Activated naive CD4-positive, alpha-beta T cell (primary cell): ENCODE results near the gene ZBTB22.
"Not testable (repeated sequence)": the region's sequence is repeated elsewhere in the genome, so short reads cannot be mapped to it uniquely, and the experiment has no call there.

ENCODE experiments used
- DNase-seq, 4 experiments: peaks; one replicate each; lab custom pipeline; 2025; lab: John Stamatoyannopoulos, UW

The ZBTB22 gene

DNA sequence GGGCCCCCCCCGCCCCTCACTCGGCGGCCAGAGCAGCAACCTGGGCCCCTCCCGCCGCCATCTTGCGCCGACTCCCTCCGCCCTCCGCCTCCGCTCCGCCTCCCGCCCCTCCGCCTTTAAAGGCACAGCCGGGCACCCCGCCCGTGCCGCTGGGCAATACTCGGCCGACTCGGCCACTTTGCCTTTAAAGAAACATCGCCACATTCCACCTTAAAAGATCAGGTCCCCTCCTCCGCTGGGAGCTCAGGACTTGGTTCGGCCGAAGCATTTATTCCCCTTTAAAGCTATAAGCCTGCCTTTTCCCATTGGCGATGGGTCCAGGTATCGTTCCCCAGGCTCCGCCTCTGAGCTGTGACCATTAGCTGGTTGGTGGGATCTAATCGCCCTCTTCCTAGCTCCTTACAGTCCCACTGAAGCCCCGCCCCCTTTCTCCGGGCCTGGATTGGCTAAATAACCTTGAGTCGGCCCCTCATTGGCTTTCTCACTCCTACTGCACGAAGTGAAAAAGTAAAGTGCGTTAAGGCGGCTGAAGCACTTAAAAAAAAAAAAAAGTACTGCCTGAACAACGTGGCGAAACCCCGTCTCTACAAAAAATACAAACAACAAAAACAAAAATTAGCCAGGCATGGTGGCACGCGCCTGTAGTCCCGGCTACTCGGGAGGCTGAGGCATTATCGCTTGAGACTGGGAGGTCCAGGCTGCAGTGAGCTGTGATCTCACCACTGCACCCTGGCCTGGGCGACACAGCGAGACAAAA is at the start of gene ZBTB22:
ZBTB22 (minus strand) TSS at position 76 of the 757 bp plus-strand sequence. CDS start 828 bp downstream, outside the sequence.
- DNase-seq: peak; percentile 81 to 92 (median 87)

- DNase-seq: no peak
These were observed 49.6 kb upstream of the ZBTB22 start for GRCh38 chr6:33367009-33367714.

DNA sequence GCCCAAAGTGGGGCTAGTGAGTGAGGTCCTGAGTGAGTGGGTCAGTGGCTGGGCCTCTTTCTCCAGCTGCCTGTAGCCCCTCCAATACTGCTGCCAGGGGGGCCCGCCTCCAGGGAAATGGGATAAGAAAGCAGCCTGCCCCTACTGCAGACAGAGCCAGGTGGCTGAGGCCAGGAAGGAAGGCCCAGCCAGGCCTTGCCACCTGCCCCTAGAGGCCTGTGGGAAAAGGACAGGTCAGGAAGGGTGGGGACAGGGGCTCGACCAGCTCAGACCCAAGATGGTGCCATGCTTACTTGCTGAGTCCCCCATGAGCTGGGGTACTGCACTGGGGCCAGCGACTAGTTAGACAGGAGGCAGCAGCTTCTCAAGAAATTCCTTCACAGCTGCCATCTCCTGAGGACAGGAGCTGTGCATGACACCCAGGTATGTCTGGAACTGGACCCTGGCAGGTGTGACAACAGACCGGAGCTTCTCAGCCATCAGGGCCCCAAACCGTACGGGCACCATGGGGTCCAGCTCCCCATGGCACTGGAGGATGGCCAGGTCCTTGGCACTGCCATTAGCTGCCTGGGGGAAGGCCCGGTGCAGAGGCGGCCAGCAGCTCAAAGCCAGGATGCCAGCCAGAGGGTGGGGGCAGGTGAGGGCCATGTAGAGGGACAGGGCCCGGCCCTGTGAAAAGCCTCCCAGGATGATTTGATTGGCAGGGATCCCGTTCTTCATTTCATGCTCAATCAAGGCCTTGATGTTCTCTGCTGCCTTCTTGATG is 47.8 kb upstream of the ZBTB22 start:
- DNase-seq: not testable (repeated sequence)

- DNase-seq: not testable (repeated sequence)
These were observed 47.1 kb upstream of the ZBTB22 start for GRCh38 chr6:33364475-33365205.

GRCh38 chr6:33363486-33363885 is 45.9 kb upstream of the ZBTB22 start:
- not testable (repeated sequence) for DNase-seq

- no peak for DNase-seq
These were observed 41.8 kb upstream of the ZBTB22 start for GRCh38 chr6:33359331-33359730.

GRCh38 chr6:33357160-33357871 is 39.8 kb upstream of the ZBTB22 start:
- not testable (repeated sequence) for DNase-seq

DNA sequence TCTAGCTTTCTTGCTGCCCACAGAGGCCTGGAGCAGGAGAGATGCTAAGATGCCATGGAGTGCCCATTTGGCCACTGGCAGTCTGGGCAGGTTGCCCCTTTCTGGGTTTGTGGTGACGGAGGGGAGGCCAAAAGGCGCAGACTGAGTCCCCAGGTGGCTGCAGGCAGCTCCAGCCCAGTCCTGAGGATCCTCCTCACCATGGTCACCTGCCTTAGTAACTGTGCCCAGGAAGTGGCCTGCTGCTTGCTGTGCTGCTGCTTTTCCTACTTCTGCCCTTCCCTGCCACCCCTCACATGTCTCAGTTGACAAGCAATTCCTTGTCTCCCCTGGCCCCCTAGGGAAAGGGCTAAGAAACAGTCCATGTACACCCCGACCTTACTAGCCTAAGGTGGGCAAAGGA is 38.8 kb upstream of the ZBTB22 start:
- no peak for DNase-seq

- not testable (repeated sequence) for DNase-seq
These were observed 38.3 kb upstream of the ZBTB22 start for GRCh38 chr6:33355860-33356259.

DNA sequence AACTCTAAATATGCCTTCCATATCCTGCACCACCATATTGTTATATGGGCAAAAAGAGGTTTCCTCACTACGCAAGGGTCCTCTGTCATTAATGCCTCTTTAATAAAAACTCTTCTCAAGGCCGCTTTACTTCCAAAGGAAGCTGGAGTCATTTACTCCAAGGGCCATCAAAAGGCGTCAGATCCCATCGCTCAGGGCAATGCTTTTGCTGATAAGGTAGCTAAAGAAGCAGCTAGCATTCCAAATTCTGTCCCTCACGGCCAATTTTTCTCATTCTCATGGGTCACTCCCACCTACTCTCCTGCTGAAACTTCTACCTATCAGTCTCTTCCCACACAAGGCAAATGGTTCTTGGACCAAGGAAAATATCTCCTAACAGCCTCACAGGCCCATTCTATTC is 30.3 kb upstream of the ZBTB22 start:
- no peak for DNase-seq

DNA sequence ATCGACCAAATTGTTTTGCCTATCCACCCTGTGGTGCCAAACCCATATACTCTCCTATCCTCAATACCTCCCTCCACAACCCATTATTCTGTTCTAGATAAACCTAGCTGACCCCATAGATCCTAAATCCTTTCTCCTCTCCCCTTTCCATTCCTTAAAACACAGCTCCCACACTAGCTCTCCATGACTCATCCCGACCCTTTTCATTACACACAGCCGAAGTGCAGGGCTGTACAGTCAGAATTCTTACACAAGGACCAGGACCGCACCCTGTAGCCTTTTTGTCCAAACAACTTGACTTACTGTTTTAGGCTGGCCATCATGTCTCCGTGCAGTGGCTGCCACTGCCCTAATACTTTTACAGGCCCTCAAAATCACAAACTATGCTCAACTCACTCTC is 29.4 kb upstream of the ZBTB22 start:
- DNase-seq: not testable (repeated sequence)

- DNase-seq: peak; percentile 8 to 59 (median 26)
These were observed 27.5 kb upstream of the ZBTB22 start for GRCh38 chr6:33344701-33345697.

DNA sequence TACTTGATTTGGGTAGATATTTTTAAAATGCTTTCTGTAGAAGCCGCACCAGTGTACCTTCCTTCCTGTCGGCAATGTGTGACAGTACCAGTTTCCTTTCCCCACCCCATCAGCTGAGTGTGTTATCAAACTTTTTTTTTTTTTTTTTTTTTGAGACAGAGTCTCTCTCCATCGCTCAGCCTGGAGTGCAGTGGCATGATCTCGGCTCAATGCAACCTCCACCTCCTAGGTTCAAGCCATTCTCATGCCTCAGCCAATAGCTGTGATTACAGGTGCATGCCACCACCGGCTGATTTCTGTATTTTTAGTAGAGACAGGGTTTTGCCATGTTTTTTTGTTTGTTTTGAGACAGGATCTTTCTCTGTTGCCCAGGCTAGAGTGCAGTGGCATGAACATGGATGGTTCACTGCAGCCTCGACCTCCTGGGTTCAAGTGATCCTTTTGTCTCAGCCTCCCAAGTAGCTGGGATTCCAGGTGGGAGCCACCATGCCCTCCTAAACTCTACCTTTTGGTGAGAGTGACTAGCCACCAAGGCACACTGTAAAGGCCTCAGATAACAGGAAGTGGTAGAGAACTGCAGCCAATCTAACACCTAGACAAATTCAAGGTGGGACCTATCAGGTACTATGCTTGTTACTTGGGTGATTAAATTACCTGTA is 26.5 kb upstream of the ZBTB22 start:
- DNase-seq: peak in 2 of 4 experiments; percentile 25 to 34

- DNase-seq: not testable (repeated sequence)
These were observed 26.0 kb upstream of the ZBTB22 start for GRCh38 chr6:33343606-33343952.

GRCh38 chr6:33339193-33339592 is 21.6 kb upstream of the ZBTB22 start:
- no peak for DNase-seq

GRCh38 chr6:33336495-33336894 is 19.0 kb upstream of the ZBTB22 start:
- DNase-seq: no peak

DNA sequence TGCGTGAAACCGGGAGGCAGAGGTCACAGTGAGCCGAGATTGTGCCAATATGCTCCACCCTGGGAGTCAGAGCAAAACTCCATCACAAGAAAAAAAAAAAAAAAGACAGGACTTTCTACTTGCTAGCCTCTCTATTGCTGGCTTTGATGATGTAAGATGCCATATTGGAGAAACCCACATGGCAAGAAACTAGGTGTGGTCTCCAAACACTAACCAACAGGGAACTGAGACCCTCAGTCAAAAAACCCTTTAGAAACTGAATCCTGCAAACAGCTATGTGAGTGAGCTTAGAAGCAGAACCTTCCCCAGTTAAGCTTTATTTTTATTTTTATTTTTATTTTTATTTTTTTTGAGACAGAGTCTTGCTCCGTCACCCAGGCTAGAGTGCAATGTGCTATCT is 18.4 kb upstream of the ZBTB22 start:
- DNase-seq: no peak

DNA sequence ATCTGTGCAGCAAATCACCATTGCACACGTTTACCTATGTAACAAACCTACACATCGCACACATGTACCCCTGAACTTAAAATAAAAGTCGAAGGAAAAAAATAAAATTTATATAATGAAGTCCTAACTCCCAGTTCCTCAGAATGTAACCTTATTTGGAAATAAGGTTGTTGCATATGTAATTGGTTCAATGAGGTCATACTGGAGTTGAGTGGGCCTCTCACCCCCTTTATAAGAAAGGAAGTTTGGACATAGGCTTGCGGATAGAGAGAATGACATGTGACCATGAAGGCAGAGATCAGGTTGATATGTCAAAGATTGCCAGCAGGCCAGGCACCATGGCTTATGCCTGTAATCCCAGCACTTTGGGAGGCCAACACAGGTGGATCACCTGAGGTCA is 16.1 kb upstream of the ZBTB22 start:
- no peak for DNase-seq

DNA sequence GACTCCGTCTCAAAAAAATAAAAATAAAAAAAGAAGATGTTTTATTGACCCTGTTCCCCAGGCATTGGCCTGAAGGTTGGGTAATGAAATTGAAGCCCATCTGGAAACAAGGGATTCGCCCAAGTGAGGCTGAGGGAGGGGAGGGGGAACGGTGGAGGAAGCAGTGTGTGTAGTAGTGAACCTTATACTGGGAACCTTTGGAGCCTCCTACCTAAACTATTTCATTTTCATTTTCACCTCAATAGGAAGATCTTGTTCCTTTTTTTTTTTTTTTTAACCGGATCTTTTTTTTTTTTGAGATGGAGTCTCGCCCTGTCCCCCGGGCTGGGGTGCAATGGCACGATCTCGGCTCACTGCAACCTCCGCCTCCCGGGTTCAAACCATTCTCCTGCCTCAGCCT is 13.2 kb upstream of the ZBTB22 start:
- DNase-seq: no peak

- no peak for DNase-seq
These were observed 11.5 kb upstream of the ZBTB22 start for GRCh38 chr6:33329058-33329457.
